Measurements from ENCODE around the gene HADHA.

The HADHA gene

DNA sequence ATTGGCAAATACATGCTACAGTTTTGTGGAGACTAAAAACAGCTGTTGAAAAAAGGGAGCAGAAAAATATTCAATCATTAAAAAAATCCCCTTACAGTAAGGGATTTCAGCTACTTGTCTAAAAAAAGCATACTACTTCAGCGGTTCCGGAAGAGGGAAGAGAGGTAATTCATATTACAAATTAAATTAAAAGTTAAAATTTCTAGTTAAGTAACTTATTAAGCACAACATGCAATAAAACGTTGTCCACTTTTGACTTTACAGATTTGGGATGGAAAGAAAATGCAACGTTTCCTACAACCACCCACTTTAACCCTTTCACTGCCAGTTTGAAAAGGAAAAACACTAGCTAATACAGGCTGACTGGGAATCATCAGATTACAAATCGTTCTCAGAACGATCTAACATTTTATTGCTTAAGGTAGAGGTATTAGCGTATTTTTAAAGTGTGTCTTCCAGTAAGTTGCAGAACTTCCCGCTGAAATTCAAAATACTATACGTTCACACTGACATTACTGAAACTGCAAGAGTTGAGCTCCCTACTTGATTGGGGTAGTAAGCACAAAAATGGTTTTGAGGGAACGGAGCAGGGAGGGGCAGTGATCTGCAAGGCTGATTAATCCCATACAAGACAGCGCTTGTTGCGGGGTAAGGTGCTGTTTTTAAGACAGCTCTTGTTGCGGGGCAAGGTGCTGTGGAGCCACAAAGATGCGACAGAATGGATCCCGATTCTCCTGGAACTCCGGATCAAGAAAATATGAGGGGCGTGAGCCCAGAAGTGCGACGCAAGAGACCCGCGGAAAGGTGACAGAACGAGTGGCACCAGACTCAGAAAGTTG is 743 bp downstream of the HADHA start:
- no peak for TF ChIP-seq ZFX (IDR thresholded peaks at IDR 0.05; ENCODE audit: borderline replicate concordance)
- TF ChIP-seq, protein P1, sequence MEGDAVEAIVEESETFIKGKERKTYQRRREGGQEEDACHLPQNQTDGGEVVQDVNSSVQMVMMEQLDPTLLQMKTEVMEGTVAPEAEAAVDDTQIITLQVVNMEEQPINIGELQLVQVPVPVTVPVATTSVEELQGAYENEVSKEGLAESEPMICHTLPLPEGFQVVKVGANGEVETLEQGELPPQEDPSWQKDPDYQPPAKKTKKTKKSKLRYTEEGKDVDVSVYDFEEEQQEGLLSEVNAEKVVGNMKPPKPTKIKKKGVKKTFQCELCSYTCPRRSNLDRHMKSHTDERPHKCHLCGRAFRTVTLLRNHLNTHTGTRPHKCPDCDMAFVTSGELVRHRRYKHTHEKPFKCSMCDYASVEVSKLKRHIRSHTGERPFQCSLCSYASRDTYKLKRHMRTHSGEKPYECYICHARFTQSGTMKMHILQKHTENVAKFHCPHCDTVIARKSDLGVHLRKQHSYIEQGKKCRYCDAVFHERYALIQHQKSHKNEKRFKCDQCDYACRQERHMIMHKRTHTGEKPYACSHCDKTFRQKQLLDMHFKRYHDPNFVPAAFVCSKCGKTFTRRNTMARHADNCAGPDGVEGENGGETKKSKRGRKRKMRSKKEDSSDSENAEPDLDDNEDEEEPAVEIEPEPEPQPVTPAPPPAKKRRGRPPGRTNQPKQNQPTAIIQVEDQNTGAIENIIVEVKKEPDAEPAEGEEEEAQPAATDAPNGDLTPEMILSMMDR (IDR thresholded peaks at IDR 0.05), result no peak
- H3K27ac ChIP-seq, result peak overlapping the region; percentile 88

DNA sequence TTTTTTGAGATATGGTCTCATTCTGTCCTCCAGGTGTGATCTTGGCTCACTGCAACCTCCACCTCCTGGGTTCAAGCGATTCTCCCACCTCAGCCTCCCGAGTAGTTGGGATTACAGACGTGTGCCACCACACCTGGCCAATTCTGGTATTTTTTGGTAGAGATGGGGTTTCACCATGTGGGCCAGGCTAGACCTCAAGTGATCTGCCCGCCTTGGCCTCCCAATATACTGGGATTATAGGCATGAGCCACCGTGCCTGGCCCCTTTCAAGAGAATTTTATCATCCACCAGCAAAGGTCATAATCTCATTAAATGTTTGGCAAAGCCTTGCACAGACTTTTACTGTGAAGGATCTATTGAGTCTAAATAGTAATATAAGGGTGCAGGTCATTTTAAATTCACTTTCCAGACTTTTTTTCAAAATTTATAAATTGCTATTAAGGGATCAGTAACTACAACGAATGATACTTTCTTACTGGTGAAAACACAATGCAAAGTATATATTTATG is 2.5 kb downstream of the HADHA start:
- no peak overlapping the region for H3K27ac ChIP-seq

DNA sequence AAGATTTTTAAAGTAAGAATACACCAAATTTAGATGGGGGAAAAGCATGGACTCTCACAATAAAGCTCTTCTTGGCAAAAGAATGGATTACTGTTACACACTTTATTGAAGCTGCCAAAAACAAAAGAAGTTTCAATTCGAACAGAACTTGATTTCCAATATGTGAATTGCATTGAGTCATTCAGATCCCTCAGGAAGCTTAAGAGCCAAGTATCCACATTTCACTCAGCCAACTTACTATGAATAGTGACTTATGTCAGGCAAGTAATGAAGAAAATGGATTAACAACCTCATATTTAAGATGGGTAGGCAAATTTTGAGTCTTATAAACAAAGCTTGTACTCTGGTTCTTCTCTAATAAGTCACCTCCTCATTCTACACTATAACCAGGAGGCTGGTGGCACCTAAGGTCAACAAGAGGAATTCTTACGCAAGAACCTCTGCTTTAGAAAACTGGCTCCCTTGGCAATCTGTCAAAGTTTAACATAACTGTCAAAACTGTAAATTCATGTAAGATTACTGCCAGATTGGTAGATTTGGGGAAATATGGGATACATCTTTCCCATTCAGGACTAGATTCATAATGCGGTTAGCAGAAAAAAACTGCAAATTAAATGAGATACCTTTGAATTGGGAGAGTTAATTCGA is 6.0 kb downstream of the HADHA start:
- TF ChIP-seq, protein P1 (IDR thresholded peaks at IDR 0.05), result no peak
- TF ChIP-seq ZFX (IDR thresholded peaks at IDR 0.05; ENCODE audit: borderline replicate concordance), result no peak
- no peak overlapping the region for H3K27ac ChIP-seq

More for the DNA sequence above, 2.5 kb downstream of the HADHA start:
- TF ChIP-seq ZFX (IDR thresholded peaks at IDR 0.05; ENCODE audit: borderline replicate concordance), result no peak

DNA sequence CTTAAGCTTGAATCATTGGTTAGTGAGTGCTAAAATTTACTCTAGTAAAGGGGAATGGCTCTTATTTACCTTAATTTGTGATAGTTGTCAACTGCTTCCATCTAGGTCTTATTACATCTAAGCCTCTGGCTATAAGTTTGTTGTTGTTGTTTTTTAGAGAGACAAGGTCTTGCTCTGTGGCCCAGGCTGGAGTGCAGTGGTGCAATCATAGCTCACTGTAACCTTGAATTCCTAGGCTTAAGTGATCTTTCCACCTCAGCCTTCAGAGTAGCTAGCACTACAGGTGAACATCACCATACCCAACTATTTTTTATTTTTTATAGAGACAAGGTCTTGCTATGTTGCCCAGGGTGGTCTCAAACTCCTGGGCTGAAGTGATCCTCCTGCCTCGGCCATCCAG is 6.6 kb downstream of the HADHA start:
- H3K27ac ChIP-seq, result no peak overlapping the region
- TF ChIP-seq ZFX (IDR thresholded peaks at IDR 0.05; ENCODE audit: borderline replicate concordance), result no peak
- TF ChIP-seq, protein P1 (IDR thresholded peaks at IDR 0.05), result no peak

DNA sequence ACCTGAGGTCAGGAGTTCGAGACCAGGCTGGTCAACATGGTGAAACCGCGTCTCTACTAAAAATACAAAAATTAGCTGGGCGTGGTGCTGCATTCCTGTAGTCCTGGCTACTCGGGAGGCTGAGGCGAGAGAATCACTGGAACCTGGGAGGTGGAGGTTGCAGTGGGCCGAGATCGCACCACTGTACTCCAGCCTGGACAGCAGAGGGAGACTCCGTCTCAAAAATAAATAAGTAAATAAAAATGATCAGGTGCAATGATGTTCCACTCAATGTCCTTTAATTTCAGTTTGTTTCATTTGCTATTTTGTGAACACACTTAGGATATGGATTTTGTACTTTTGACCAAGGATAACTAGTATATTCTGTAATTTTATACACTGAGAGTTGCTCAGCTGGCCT is 9.3 kb downstream of the HADHA start:
- H3K27ac ChIP-seq, result no peak overlapping the region
- TF ChIP-seq ZFX (IDR thresholded peaks at IDR 0.05; ENCODE audit: borderline replicate concordance), result no peak
- TF ChIP-seq, protein P1 (IDR thresholded peaks at IDR 0.05), result peak; percentile 39

DNA sequence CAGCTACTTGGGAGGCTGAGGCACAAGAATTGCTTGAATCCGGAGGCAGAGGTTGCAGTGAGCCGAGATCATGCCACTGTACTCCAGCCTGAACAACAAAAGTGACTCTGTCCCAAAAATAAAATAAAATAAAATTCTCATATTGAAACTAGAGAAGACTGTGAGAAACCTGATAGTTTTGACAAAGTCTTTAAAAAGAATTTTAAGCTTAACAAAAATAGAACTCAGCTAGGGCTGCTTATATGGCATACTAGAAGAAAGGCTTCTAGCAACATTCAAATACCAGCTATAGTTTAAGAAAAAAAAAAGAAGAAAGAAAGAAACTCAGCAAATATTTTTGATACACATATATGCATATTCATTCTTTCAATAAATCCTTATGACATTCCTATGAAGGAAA is 13.6 kb downstream of the HADHA start:
- no peak overlapping the region for H3K27ac ChIP-seq
- TF ChIP-seq, protein P1 (IDR thresholded peaks at IDR 0.05), result no peak
- no peak for TF ChIP-seq ZFX (IDR thresholded peaks at IDR 0.05; ENCODE audit: borderline replicate concordance)

DNA sequence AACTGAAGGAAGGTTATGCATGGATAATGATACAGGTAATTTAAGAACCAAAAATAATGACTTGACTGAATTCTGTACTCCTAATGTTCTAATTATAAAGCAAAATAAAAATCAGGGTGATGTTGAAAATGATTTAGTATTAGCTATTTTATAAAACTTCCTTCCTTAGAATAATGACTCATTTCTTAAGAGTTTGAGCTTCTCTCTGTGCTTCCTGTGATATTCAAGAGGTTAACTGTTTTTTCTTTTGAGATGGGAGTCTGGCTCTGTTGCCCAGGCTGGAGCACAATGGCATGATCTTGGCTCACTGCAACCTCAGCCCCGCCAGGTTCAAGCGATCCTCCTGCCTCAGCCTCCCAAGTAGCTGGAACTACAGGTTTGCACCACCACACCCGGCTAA is 14.8 kb downstream of the HADHA start:
- TF ChIP-seq, protein P1 (IDR thresholded peaks at IDR 0.05), result no peak
- TF ChIP-seq ZFX (IDR thresholded peaks at IDR 0.05; ENCODE audit: borderline replicate concordance), result no peak

More for the DNA sequence above, 14.8 kb downstream of the HADHA start:
- H3K27ac ChIP-seq, result no peak overlapping the region

Data from 22Rv1 (cell line).